ENCODE data around the gene TNFAIP8L1. TPM values are rescaled to one million over a fixed set of nuclear protein-coding genes. Genes with fewer than 3 reads are reported as not detected.

TNFAIP8L1 gene
- total and polyA plus RNA-seq, 4 donors: 12.1 to 22.0 (median 15.7) TPM

DNA sequence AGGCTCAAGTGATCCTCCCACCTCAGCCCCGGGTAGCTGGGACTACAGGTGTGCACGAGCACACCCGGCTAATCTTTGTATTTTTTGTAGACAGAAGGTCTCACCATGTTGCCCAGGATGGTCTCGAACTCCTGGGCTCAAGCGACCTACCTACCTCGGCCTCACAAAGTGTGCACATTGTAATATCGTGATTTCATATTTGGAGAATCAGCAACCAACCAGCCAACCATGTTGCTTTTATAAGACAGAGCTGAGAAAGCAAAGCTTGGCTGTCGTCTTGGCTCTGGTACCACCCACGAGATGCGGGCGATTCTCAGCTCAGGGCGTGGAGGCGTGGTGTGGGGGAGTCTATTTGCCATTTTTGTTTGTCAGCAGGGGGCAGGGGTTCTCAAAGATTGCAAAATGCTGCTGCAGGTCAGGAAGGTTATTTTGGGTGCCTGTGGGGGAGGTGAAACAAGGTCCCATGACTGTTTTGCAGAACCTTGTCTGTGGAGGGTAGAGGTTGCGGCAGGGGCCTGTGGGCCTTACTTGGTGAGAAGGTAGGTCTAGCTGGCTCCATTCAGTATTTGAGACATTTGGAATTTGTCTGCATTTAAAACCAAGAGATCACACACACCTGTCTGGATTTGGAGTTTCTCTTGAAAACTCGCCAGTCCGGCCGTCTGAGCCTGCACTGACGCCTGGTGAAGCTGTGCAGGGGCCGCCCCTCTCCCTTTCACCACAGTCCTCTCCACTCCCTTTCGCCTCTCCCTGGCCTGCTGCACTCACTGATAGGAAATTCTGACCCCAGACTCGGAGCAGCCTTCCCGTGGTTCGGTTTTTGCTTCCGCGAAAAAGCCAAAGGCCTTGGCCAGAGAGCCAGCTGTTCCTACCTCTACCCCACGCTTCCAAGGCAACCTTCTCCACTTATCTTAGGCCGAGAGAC lies 15.4 kb downstream of the TNFAIP8L1 start:
- ATAC-seq (ENCODE audit: insufficient read depth, low FRiP score): no peak
- Histone ChIP-seq H3K4me3 (no peak overlapping the region), H3K9ac (ENCODE audit: insufficient read depth in 1 of 2, low read length in 2 of 2) (no peak overlapping the region), H3K27ac (ENCODE audit: low read depth in 1 of 2, low read length in 1 of 2) (no peak overlapping the region), H3K36me3 (ENCODE audit: control insufficient read depth in 4 of 4, insufficient read depth in 4 of 4, low read length in 4 of 4) (peaks cover 8 to 45% (median 26%) of the 10 kb centered on the region in 4 donors), H3K9me3 (ENCODE audit: control insufficient read depth in 4 of 4, insufficient read depth in 3 of 4, low read length in 3 of 4) (peaks cover 0 to 8% (median 4%) of the 10 kb centered on the region in 4 donors), H3K4me1 (ENCODE audit: control insufficient read depth in 5 of 5, insufficient read depth in 5 of 5, low read length in 5 of 5) (peaks cover 0 to 2% (median 0%) of the 10 kb centered on the region in 5 donors), H3K27me3 (ENCODE audit: control insufficient read depth in 3 of 3, insufficient read depth in 3 of 3, low read length in 2 of 3) (no peaks in the 10 kb centered on the region)
- no peak for DNase-seq
- TF ChIP-seq, protein P1, sequence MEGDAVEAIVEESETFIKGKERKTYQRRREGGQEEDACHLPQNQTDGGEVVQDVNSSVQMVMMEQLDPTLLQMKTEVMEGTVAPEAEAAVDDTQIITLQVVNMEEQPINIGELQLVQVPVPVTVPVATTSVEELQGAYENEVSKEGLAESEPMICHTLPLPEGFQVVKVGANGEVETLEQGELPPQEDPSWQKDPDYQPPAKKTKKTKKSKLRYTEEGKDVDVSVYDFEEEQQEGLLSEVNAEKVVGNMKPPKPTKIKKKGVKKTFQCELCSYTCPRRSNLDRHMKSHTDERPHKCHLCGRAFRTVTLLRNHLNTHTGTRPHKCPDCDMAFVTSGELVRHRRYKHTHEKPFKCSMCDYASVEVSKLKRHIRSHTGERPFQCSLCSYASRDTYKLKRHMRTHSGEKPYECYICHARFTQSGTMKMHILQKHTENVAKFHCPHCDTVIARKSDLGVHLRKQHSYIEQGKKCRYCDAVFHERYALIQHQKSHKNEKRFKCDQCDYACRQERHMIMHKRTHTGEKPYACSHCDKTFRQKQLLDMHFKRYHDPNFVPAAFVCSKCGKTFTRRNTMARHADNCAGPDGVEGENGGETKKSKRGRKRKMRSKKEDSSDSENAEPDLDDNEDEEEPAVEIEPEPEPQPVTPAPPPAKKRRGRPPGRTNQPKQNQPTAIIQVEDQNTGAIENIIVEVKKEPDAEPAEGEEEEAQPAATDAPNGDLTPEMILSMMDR (IDR thresholded peaks at IDR 0.05; ENCODE audit: control extremely low read depth, extremely low read depth): no peak
- WGBS, 2 donors: 87 to 93% methylated on average over 27 of the region's 27 CpGs

DNA sequence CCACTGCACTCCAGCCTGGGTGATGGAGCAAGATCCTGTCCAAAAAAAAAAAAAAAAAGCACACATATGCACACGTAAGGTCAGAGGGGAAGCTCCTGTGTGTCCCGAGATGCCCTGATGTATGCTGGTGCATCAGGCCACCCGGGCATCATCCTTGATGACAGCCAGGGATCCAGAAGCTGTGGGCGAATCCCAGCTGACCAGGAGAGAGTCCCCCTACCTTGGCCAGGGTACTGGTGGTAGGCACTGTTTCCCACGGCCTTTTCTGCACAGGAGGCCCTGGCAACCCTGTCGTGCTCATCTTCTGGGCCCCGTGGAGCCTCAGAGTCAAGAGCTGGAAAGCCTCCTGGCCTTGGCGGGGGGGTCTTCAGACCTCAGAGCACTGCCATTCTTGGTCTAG lies 16.8 kb downstream of the TNFAIP8L1 start:
- Histone ChIP-seq H3K9me3 (ENCODE audit: control insufficient read depth in 4 of 4, insufficient read depth in 3 of 4, low read length in 3 of 4) (peaks cover 0 to 9% (median 4%) of the 10 kb centered on the region in 4 donors), H3K4me1 (ENCODE audit: control insufficient read depth in 5 of 5, insufficient read depth in 5 of 5, low read length in 5 of 5) (no peaks in the 10 kb centered on the region), H3K4me3 (no peak overlapping the region), H3K36me3 (ENCODE audit: control insufficient read depth in 4 of 4, insufficient read depth in 4 of 4, low read length in 4 of 4) (peaks cover 14 to 56% (median 35%) of the 10 kb centered on the region in 4 donors), H3K27me3 (ENCODE audit: control insufficient read depth in 3 of 3, insufficient read depth in 3 of 3, low read length in 2 of 3) (no peaks in the 10 kb centered on the region), H3K9ac (ENCODE audit: insufficient read depth in 1 of 2, low read length in 2 of 2) (no peak overlapping the region), H3K27ac (ENCODE audit: low read depth in 1 of 2, low read length in 1 of 2) (no peak overlapping the region)
- WGBS, 2 donors: 78 to 80% methylated on average over 8 of the region's 8 CpGs
- ATAC-seq (ENCODE audit: insufficient read depth, low FRiP score) (no peak), DNase-seq (no peak)
- TF ChIP-seq, protein P1 (IDR thresholded peaks at IDR 0.05; ENCODE audit: control extremely low read depth, extremely low read depth): no peak

DNA sequence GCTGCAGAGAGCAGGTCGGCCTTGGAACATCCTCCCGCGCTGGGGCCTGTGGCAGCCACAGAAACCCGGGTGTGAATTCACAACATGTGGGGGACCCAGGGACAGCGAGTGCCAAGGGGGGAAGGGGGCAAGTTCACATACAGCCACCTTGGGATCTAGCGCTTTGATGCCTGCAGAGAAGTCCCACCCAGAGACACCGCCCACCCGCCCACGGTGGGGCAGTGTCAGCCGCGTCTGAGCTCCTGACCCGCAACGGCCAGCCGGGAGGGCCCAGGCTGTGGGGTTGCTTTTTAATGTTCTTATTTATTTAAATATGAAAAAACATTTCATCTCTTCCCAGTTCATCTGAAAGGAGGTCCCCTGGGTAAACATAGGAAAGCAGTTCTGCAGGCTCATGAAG lies 17.9 kb downstream of the TNFAIP8L1 start:
- no peaks in the 10 kb centered on the region for H3K4me1 ChIP-seq (ENCODE audit: control insufficient read depth in 5 of 5, insufficient read depth in 5 of 5, low read length in 5 of 5)
- TF ChIP-seq, protein P1 (IDR thresholded peaks at IDR 0.05; ENCODE audit: control extremely low read depth, extremely low read depth): no peak
- ATAC-seq (ENCODE audit: insufficient read depth, low FRiP score) (no peak), DNase-seq (no peak)
- peaks cover 0 to 9% (median 4%) of the 10 kb centered on the region in 4 donors for H3K9me3 ChIP-seq (ENCODE audit: control insufficient read depth in 4 of 4, insufficient read depth in 3 of 4, low read length in 3 of 4)
- no peak overlapping the region for H3K4me3 ChIP-seq
- H3K27me3 ChIP-seq (ENCODE audit: control insufficient read depth in 3 of 3, insufficient read depth in 3 of 3, low read length in 2 of 3): no peaks in the 10 kb centered on the region
- no peak overlapping the region for H3K9ac ChIP-seq (ENCODE audit: insufficient read depth in 1 of 2, low read length in 2 of 2)
- H3K27ac ChIP-seq (ENCODE audit: low read depth in 1 of 2, low read length in 1 of 2): no peak overlapping the region
- peaks cover 14 to 59% (median 36%) of the 10 kb centered on the region in 4 donors for H3K36me3 ChIP-seq (ENCODE audit: control insufficient read depth in 4 of 4, insufficient read depth in 4 of 4, low read length in 4 of 4)
- WGBS, 2 donors: 80 to 87% methylated on average over 14 of the region's 14 CpGs
